GM21825 (cell line): ENCODE results near the gene RARB.

ENCODE experiments used
- ATAC-seq: cut with Tn5 transposase; IDR thresholded peaks from one replicate; pipeline ENCODE4 v1.9.1; 2021; ENCODE audit warnings: mild to moderate bottlenecking, moderate library complexity; ENCODE audit not compliant: unreplicated experiment

The RARB gene

GRCh38 chr3:25427942-25428788, at the start of gene RARB:
TSS of gene RARB (plus strand) at chr3:25428263. CDS start at chr3:25428732, 469 bp downstream.
- ATAC-seq: no peak

- ATAC-seq: no peak
Observed at GRCh38 chr3:25378786-25379311, 49.2 kb upstream of the RARB start.

- no peak for ATAC-seq
Observed at GRCh38 chr3:25380222-25380739, 47.8 kb upstream of the RARB start.

- no peak for ATAC-seq
Observed at GRCh38 chr3:25381083-25381482, 47.0 kb upstream of the RARB start.

- no peak for ATAC-seq
Observed at GRCh38 chr3:25384471-25384870, 43.6 kb upstream of the RARB start.

- no peak for ATAC-seq
Observed at GRCh38 chr3:25385807-25386460, 42.1 kb upstream of the RARB start.

- ATAC-seq: no peak
Observed at GRCh38 chr3:25386686-25387255, 41.3 kb upstream of the RARB start.

- ATAC-seq: no peak
Observed at GRCh38 chr3:25390605-25391004, 37.5 kb upstream of the RARB start.

- ATAC-seq: no peak
Observed at GRCh38 chr3:25396251-25396650, 31.8 kb upstream of the RARB start.

- no peak for ATAC-seq
Observed at GRCh38 chr3:25396686-25397085, 31.4 kb upstream of the RARB start.

GRCh38 chr3:25397150-25397549, 30.9 kb upstream of the RARB start:
- ATAC-seq: no peak

- ATAC-seq: no peak
Observed at GRCh38 chr3:25400587-25400986, 27.5 kb upstream of the RARB start.

- ATAC-seq: no peak
Observed at GRCh38 chr3:25403968-25404367, 24.1 kb upstream of the RARB start.

- no peak for ATAC-seq
Observed at GRCh38 chr3:25404569-25404968, 23.5 kb upstream of the RARB start.

GRCh38 chr3:25405335-25405734, 22.7 kb upstream of the RARB start:
- no peak for ATAC-seq

- ATAC-seq: no peak
Observed at GRCh38 chr3:25410703-25411102, 17.4 kb upstream of the RARB start.

GRCh38 chr3:25412269-25412668, 15.8 kb upstream of the RARB start:
- ATAC-seq: no peak

GRCh38 chr3:25416176-25416575, 11.9 kb upstream of the RARB start:
- ATAC-seq: no peak

- ATAC-seq: no peak
Observed at GRCh38 chr3:25418596-25418995, 9.5 kb upstream of the RARB start.

GRCh38 chr3:25419251-25419650, 8.8 kb upstream of the RARB start:
- ATAC-seq: no peak

GRCh38 chr3:25420147-25420546, 7.9 kb upstream of the RARB start:
- ATAC-seq: no peak

- ATAC-seq: no peak
Observed at GRCh38 chr3:25420885-25421284, 7.2 kb upstream of the RARB start.
